GM12874 (cell line): ENCODE measurements around the gene TRMT61B.

Experiments used
- TF ChIP-seq, protein P1 (sequence below): IDR thresholded peaks from 2 replicates; pipeline ENCODE4 v1.5.1; 2011; ENCODE audit warnings: low read depth, mild to moderate bottlenecking, control low read depth, low read length, moderate library complexity; ENCODE audit not compliant: insufficient read depth

TRMT61B gene

GRCh38 chr2:28855977-28856376 lies 14.1 kb downstream of the TRMT61B start:
- TF ChIP-seq, protein P1, sequence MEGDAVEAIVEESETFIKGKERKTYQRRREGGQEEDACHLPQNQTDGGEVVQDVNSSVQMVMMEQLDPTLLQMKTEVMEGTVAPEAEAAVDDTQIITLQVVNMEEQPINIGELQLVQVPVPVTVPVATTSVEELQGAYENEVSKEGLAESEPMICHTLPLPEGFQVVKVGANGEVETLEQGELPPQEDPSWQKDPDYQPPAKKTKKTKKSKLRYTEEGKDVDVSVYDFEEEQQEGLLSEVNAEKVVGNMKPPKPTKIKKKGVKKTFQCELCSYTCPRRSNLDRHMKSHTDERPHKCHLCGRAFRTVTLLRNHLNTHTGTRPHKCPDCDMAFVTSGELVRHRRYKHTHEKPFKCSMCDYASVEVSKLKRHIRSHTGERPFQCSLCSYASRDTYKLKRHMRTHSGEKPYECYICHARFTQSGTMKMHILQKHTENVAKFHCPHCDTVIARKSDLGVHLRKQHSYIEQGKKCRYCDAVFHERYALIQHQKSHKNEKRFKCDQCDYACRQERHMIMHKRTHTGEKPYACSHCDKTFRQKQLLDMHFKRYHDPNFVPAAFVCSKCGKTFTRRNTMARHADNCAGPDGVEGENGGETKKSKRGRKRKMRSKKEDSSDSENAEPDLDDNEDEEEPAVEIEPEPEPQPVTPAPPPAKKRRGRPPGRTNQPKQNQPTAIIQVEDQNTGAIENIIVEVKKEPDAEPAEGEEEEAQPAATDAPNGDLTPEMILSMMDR, result no peak

- TF ChIP-seq, protein P1, result no peak
Measured at GRCh38 chr2:28855193-28855592, 14.9 kb downstream of the TRMT61B start.

DNA sequence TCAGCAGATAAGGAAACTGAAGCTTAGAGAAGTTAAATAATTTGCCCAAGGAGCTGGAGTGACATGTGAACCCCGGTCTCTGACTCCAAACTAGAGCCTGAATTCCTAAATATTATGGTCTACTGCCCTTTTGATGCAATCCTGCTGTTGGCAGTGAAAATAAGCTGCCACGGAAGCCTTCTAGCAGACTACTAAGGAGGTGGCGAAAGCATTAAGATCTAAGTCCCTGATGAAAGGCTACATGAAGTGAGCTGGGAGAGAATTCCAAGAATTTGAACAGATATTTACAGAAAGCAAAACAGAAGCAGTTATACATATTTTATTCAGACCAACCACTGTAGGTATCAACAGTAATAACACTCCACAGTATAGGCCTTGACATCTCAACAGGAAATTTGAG lies 28.1 kb downstream of the TRMT61B start:
- TF ChIP-seq, protein P1, result no peak

- TF ChIP-seq, protein P1, result no peak
Measured at GRCh38 chr2:28838971-28839370, 31.1 kb downstream of the TRMT61B start.

GRCh38 chr2:28835781-28836180 lies 34.3 kb downstream of the TRMT61B start:
- TF ChIP-seq, protein P1, result no peak

GRCh38 chr2:28833740-28834470 lies 36.2 kb downstream of the TRMT61B start:
- TF ChIP-seq, protein P1, result no peak

GRCh38 chr2:28828382-28828781 lies 41.7 kb downstream of the TRMT61B start:
- TF ChIP-seq, protein P1, result no peak

- TF ChIP-seq, protein P1, result no peak
Measured at GRCh38 chr2:28824870-28825269, 45.2 kb downstream of the TRMT61B start.
